ENCODE results near the gene PVALEF. TPM values are rescaled to one million over a fixed set of nuclear protein-coding genes. Genes with fewer than 3 reads are reported as not detected.
A peak's percentile ranks its signal among the peaks of the same experiment; 100 is the strongest.

The PVALEF gene
- total and polyA plus RNA-seq, 2 of the 8 experiments (the other 6 are each of a cell fraction or from before 2014, with no cell fraction given): 0.03 TPM; not detected in 1

DNA sequence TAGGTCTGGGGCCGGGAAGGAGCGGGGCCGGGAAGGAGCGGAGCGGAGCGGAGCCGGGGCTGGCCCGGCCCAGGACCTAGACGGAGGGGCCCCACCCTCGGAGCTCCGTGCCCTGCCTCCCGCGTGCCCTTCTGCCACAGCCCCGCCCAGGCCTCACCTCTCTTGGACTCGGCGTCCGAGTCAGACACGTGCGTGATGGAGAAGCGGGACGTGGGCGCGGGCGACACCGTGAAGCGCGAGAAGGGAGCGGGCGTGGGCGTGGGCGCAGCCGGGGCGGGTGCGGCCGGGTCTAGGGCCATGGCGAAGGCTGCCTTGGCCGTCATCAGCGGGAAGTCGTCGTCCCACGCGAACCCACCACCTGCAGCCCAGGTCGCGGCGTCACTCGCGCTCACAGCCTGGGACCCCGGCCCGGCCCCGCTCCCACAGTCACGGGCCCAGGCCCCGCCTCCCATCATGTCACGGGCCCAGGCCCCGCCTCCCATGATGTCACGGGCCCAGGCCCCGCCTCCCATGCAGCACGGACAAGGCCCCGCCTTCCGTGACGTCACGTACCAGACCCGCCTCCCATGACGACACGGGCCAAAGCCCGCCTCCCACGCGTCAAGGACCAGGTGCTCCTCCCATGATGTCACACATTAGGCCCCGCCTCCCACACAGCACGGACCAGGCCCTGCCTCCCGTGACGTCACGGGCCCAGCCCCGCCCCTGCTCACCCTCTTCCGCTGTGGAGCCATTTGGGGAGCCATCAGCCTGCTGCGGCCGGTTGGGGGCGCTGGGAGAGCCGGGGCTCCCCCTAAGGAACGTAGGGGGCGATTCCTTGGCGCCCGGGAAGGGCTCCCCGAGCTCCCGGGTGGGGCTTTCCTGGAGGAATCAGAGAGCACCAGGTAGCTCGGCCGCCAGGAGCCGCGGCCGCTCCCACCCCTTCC, 45.8 kb upstream of the PVALEF start:
- no peaks in the 10 kb centered on the region for H3K36me3 ChIP-seq (ENCODE audit: control insufficient read depth in 2 of 4, insufficient read depth in 4 of 4, low read length in 3 of 4)
- no peaks in the 10 kb centered on the region; the same call in none of the 2 replicates for H3K79me1 ChIP-seq (ENCODE audit: low read depth, low read length)
- H2BK15ac ChIP-seq (ENCODE audit: low read length): no peak overlapping the region
- DNase-seq (ENCODE audit: low read depth in 1 of 2, low spot score in 2 of 2): peak; percentile 82 to 100
- peak; percentile 87 for FAIRE-seq
- H3K4me3 ChIP-seq (ENCODE audit: extremely low read depth in 1 of 4, insufficient read depth in 2 of 4, low read depth in 3 of 4, low read length in 4 of 4): peak overlapping the region; percentile 26 to 66 (median 50)
- no peak overlapping the region for H3K4ac ChIP-seq (replicated peaks; ENCODE audit: insufficient read length, low read depth, low read length)
- no peak overlapping the region for H3K56ac ChIP-seq (replicated peaks; ENCODE audit: insufficient read length, low read depth, low read length)
- H3K79me2 ChIP-seq (ENCODE audit: control insufficient read depth in 1 of 2, insufficient read depth in 2 of 2, low read length in 2 of 2): no peaks in the 10 kb centered on the region
- H2AFZ ChIP-seq (ENCODE audit: low read length): no peak overlapping the region
- H2BK12ac ChIP-seq (ENCODE audit: low read depth, low read length): peak overlapping the region; percentile 68; the same call in 1 of the 2 replicates
- H2AK5ac ChIP-seq (ENCODE audit: low read depth, low read length): no peak overlapping the region
- H2BK20ac ChIP-seq (ENCODE audit: low read length): no peak overlapping the region
- no peak overlapping the region for H2BK120ac ChIP-seq (replicated peaks; ENCODE audit: low read depth, low read length)
- H3K4me1 ChIP-seq (replicated peaks in 1 of 4; ENCODE audit: control insufficient read depth in 3 of 4, insufficient read depth in 4 of 4, low read length in 3 of 4): peaks cover 0 to 16% (median 6%) of the 10 kb centered on the region in 4 experiments; a peak in 5 of 7 replicates
- H3K18ac ChIP-seq (ENCODE audit: extremely low read depth, low read length): no peak overlapping the region
- WGBS, 2 experiments (ENCODE audit: extremely low coverage in 1 of 2, insufficient coverage in 1 of 2, insufficient read length in 1 of 2, insufficient replicate concordance in 2 of 2, low coverage in 1 of 2, low lambda C conversion rate in 2 of 2, missing lambda C conversion rate in 1 of 2): 22% methylated on average over 40 of the region's 89 CpGs; no CpG with 5 or more reads in 1 of the 2 experiments
- H4K8ac ChIP-seq (ENCODE audit: extremely low read depth, insufficient read depth, low read length): peak overlapping the region; percentile 92
- peaks cover 0 to 11% (median 7%) of the 10 kb centered on the region in 4 experiments; a peak in 3 of 7 replicates for H3K27me3 ChIP-seq (replicated peaks in 1 of 4; ENCODE audit: control insufficient read depth in 3 of 4, extremely low read depth in 1 of 4, insufficient read depth in 3 of 4, low read length in 3 of 4)
- no peak overlapping the region for H3K23ac ChIP-seq (ENCODE audit: insufficient read length)
- H4K91ac ChIP-seq (replicated peaks; ENCODE audit: insufficient read length, low read length): peak overlapping the region; percentile 89
- H4K20me1 ChIP-seq (replicated peaks in 1 of 2; ENCODE audit: control insufficient read depth in 1 of 2, insufficient read depth in 2 of 2, low read length in 2 of 2): peaks cover 0 to 1% of the 10 kb centered on the region in 2 experiments
- POLR2A ChIA-PET (ENCODE audit: partially characterized antibody): interaction anchor here (2.3 kb wide), 1 partner anchor 394 kb away, joined by 8 read pairs; the partner anchor contains the start of gene ACTG1
- no peak overlapping the region for H3K27ac ChIP-seq (ENCODE audit: low read depth, low read length)
- H3K23me2 ChIP-seq (ENCODE audit: low read depth, low read length): peaks cover 3% of the 10 kb centered on the region; the same call in 1 of the 2 replicates
- CTCF ChIA-PET (ENCODE audit: partially characterized antibody): interaction anchor here (0.7 to 5.0 kb wide), 12 partner anchors 10 to 131 kb away, joined by 3 to 24 read pairs (median 4); no protein-coding TSS in a partner anchor
- no peak overlapping the region for H3K14ac ChIP-seq (ENCODE audit: insufficient read length)
- no peaks in the 10 kb centered on the region for H3K9me3 ChIP-seq (ENCODE audit: insufficient read depth in 2 of 2, low read depth in 1 of 2, low read length in 1 of 2)
- no peak overlapping the region for H2BK5ac ChIP-seq (ENCODE audit: low read depth, low read length)
- peak overlapping the region; percentile 46 to 85 for H3K4me2 ChIP-seq (ENCODE audit: insufficient read depth in 1 of 2, low read depth in 2 of 2, low read length in 2 of 2)
- peak overlapping the region in 2 of 4 experiments; percentile 25 to 39; a peak in 2 of 7 replicates for H3K9ac ChIP-seq (replicated peaks in 1 of 4; ENCODE audit: extremely low read depth in 1 of 4, low read depth in 3 of 4, low read length in 3 of 4)
- H4K5ac ChIP-seq (ENCODE audit: insufficient read length, low read depth, low read length): peak overlapping the region; percentile 24
- TF ChIP-seq, protein P1, sequence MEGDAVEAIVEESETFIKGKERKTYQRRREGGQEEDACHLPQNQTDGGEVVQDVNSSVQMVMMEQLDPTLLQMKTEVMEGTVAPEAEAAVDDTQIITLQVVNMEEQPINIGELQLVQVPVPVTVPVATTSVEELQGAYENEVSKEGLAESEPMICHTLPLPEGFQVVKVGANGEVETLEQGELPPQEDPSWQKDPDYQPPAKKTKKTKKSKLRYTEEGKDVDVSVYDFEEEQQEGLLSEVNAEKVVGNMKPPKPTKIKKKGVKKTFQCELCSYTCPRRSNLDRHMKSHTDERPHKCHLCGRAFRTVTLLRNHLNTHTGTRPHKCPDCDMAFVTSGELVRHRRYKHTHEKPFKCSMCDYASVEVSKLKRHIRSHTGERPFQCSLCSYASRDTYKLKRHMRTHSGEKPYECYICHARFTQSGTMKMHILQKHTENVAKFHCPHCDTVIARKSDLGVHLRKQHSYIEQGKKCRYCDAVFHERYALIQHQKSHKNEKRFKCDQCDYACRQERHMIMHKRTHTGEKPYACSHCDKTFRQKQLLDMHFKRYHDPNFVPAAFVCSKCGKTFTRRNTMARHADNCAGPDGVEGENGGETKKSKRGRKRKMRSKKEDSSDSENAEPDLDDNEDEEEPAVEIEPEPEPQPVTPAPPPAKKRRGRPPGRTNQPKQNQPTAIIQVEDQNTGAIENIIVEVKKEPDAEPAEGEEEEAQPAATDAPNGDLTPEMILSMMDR (IDR thresholded peaks at IDR 0.05; ENCODE audit: control extremely low read depth in 1 of 3, insufficient read depth in 1 of 3, low read depth in 1 of 3, low read length in 3 of 3): peak; percentile 32 to 54 (median 50)
